ENCODE results near the gene RNASE2.
"Not testable (repeated sequence)": the region's sequence is repeated elsewhere in the genome, so short reads cannot be mapped to it uniquely, and the experiment has no call there.

- not testable (repeated sequence) for TF ChIP-seq EZH2 (IDR thresholded peaks at IDR 0.05; ENCODE audit: borderline replicate concordance, low read depth, low read length, severe bottlenecking); CTCF (IDR thresholded peaks at IDR 0.05; ENCODE audit: borderline replicate concordance, extremely low read depth, low read length, poor library complexity, severe bottlenecking)
These were observed 219 bp downstream of the RNASE2 start for GRCh38 chr14:20955538-20955873.
